K562 (cell line): ENCODE measurements around the gene CATSPER1. TPM values are rescaled to one million over a fixed set of nuclear protein-coding genes. Genes with fewer than 3 reads are reported as not detected.

ENCODE experiments used
- ARID3B ChIP-seq: fragments of 250-450 bp; sonication (Bioruptor Pico); IDR thresholded peaks from 2 replicates; pipeline ENCODE4 v1.4.0; 2020; ENCODE audit warnings: borderline replicate concordance
- CBFA2T2 ChIP-seq: fragments of 450-650 bp; conservative IDR thresholded peaks from 2 replicates; pipeline ENCODE4 v1.6.1; 2017; ENCODE audit warnings: mild to moderate bottlenecking
- CREB1 ChIP-seq, 2 experiments: sonication (generic) in 1 of 2; formaldehyde crosslinking in 1 of 2; IDR thresholded peaks; 2 replicates each; pipeline versions ENCODE4 v1.6.1 to v1.8.0; 2012 to 2022; ENCODE audit warnings: inconsistent platforms in 1 of 2, mild to moderate bottlenecking in 1 of 2, missing genetic modification reagents in 1 of 2, moderate library complexity in 1 of 2
- ETV5 ChIP-seq: sonication (generic); formaldehyde crosslinking; IDR thresholded peaks from 2 replicates; pipeline ENCODE4 v1.4.0; 2020; ENCODE audit warnings: low read depth, mild to moderate bottlenecking, missing genetic modification reagents
- FOXP1 ChIP-seq: sonication (generic); formaldehyde crosslinking; IDR thresholded peaks from 2 replicates; pipeline ENCODE4 v1.8.0; 2022; ENCODE audit warnings: mild to moderate bottlenecking, missing genetic modification reagents
- HEY1 ChIP-seq: fragments of 250-450 bp; sonication (Bioruptor Pico); IDR thresholded peaks from 2 replicates; pipeline ENCODE4 v1.5.0; 2020; ENCODE audit warnings: mild to moderate bottlenecking, moderate library complexity, borderline replicate concordance
- SMAD4 ChIP-seq: fragments of 250-450 bp; sonication (Bioruptor Pico); conservative IDR thresholded peaks from 2 replicates; pipeline ENCODE4 v1.8.0; 2021; ENCODE audit warnings: inconsistent platforms, mild to moderate bottlenecking, moderate library complexity
- TEAD2 ChIP-seq: fragments of 450-650 bp; IDR thresholded peaks from 2 replicates; pipeline ENCODE4 v1.6.1; 2016; ENCODE audit warnings: missing genetic modification characterization, control low read depth, missing compliant biosample characterization
- TEAD4 ChIP-seq, 2 experiments: sonication (generic) in 1 of 2; formaldehyde crosslinking in 1 of 2; IDR thresholded peaks; 2 replicates each; pipeline versions ENCODE4 v1.6.1 to v1.8.0; 2012 to 2022; ENCODE audit warnings: borderline replicate concordance in 1 of 2, inconsistent platforms in 1 of 2, low read length in 1 of 2, mild to moderate bottlenecking in 1 of 2, missing genetic modification reagents in 1 of 2
- ZBTB49 ChIP-seq: sonication (generic); formaldehyde crosslinking; IDR thresholded peaks from 2 replicates; pipeline ENCODE4 v1.8.0; 2022; ENCODE audit warnings: missing genetic modification reagents, mild to moderate bottlenecking, borderline replicate concordance
- ZNF253 ChIP-seq: fragments of 250-450 bp; sonication (Bioruptor Pico); conservative IDR thresholded peaks from 2 replicates; pipeline ENCODE4 v1.6.1; 2021; ENCODE audit warnings: mild to moderate bottlenecking
- ZNF280B ChIP-seq: fragments of 250-450 bp; sonication (Bioruptor Pico); IDR thresholded peaks from 2 replicates; pipeline ENCODE4 v1.5.1; 2021; ENCODE audit warnings: mild to moderate bottlenecking
- ZNF583 ChIP-seq: fragments of 250-450 bp; sonication (Bioruptor Pico); IDR thresholded peaks from 2 replicates; pipeline ENCODE4 v1.4.0; 2020
- ZNF592 ChIP-seq: fragments of 450-650 bp; IDR thresholded peaks from 2 replicates; pipeline ENCODE4 v1.6.1; 2017; ENCODE audit warnings: antibody characterized with exemption, mild to moderate bottlenecking
- ZNF766 ChIP-seq: fragments of 200-800 bp; sonication (Bioruptor generic); conservative IDR thresholded peaks from 2 replicates; pipeline ENCODE4 v1.6.1; 2016; ENCODE audit warnings: missing genetic modification characterization, missing compliant biosample characterization
- polyA plus RNA-seq, 8 experiments: library from polyadenylated mRNA; depleted of rRNA in 4 of 8; stranded (reverse) in 5 of 8; unstranded in 3 of 8; fragments of >200 nt; fragmentation: Nextera tagmentation in 2 of 8; fragmentation: Illumina TruSeq in 1 of 8; extraction: Ambion mirVana in 2 of 8; extraction: Trizol in 1 of 8; gene quantifications; 2 replicates each; pipeline versions ENCODE4 v1.2.1 to v1.2.3, GENCODE V29; 2011 to 2014; ENCODE audit warnings: inconsistent platforms in 1 of 8, missing spikeins in 1 of 8
- total RNA-seq, 7 experiments: library from RNA; depleted of rRNA in 6 of 7; stranded (reverse); fragments of >200 nt in 6 of 7; fragmentation: Illumina TruSeq in 2 of 7; extraction: Trizol in 2 of 7; gene quantifications; 2 replicates each; pipeline versions ENCODE4 v1.2.1 to v1.2.3, GENCODE V29; 2011 to 2021; ENCODE audit warnings: low replicate concordance in 1 of 7

CATSPER1 gene
- total and polyA plus RNA-seq, 9 of the 15 experiments (the other 6 are each of a cell fraction or from before 2014, with no cell fraction given), result 0.21 to 3.3 (median 0.76) TPM

- no peak for TF ChIP-seq ZNF592
- TF ChIP-seq ETV5 (CRISPR knock-in tag), result peak; percentile 97
- TF ChIP-seq CBFA2T2, result no peak
- TF ChIP-seq CREB1 (IDR thresholded peaks at IDR 0.05), result peak; percentile 79
- TF ChIP-seq CREB1 (CRISPR knock-in tag; IDR thresholded peaks at IDR 0.05), result peak; percentile 81
- TF ChIP-seq ZNF583, result no peak
- TF ChIP-seq SMAD4 (CRISPR knock-in tag), result peak; percentile 86
- no peak for TF ChIP-seq ZNF253 (CRISPR knock-in tag)
- TF ChIP-seq ZNF766 (CRISPR knock-in tag), result no peak
- peak; percentile 64; the same call in 1 of the 2 replicates for TF ChIP-seq TEAD4 (IDR thresholded peaks at IDR 0.05; ENCODE audit: low read length)
- TF ChIP-seq TEAD4 (CRISPR knock-in tag; IDR thresholded peaks at IDR 0.05; ENCODE audit: borderline replicate concordance), result no peak
- TF ChIP-seq FOXP1 (CRISPR knock-in tag), result peak; percentile 35
- no peak for TF ChIP-seq ARID3B
- no peak for TF ChIP-seq ZNF280B
- no peak for TF ChIP-seq TEAD2
- TF ChIP-seq HEY1 (CRISPR knock-in tag), result peak; percentile 88
- no peak for TF ChIP-seq ZBTB49 (CRISPR knock-in tag)
Measured at GRCh38 chr11:66001942-66002647, 24.2 kb downstream of the CATSPER1 start, which contains the start of the genes BANF1 and EIF1AD (continued).
